Measurements from ENCODE around the gene PHKB. TPM values are rescaled to one million over a fixed set of nuclear protein-coding genes. Genes with fewer than 3 reads are reported as not detected.
"Not testable (repeated sequence)": the region's sequence is repeated elsewhere in the genome, so short reads cannot be mapped to it uniquely, and the experiment has no call there.

The PHKB gene
- total RNA-seq, result 10 to 100 TPM; 18.2 to 20.2 TPM

DNA sequence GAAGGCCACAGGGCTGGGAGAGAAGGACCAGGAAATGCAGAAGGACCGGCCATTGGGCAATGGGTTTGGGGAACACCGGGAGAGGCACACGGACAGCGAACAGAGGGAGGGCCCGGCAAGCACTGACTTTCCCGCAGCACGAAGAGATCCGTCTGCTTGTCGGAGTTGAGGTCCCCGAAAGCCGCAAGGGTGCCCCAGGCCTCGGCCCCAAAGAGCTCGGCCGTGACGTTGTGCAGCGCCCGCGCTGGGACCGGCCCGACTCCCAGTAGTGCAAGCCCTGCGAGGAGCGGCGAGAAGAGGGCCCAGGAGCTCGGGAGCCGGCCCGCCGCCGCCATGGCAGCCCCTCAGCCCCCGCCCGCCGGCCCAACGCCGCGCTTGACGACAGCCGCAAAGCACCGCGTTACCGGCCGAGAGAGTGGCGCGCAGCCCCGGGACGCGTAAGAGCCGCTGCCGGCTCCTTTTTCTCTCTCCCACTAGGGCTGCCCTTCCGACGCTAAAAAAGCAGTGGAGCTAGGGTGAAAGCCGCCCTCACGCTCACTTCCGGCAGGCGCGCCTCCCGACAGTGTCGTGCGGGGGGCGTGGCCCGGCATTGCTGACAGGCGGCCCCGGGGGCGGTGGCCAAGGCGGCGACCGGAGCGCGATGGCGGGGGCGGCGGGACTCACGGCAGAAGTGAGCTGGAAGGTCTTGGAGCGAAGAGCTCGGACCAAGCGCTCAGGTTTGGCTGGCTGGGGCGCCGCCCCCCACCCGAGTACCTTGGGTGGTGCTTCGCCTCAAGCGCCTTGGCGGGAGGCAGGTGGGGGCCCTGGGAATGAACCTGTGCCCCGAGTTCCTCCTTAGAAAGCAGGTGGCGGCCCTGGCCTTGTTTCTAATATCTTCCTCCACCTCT, at the start of gene PHKB, which contains the start of gene ITFG1:
Gene PHKB, plus strand, starts transcription at position 621 of the 887 bp plus-strand sequence. Its CDS starts 20 bp downstream, at position 641.
Gene ITFG1, minus strand, starts transcription at position 353 of the 887 bp plus-strand sequence. Its CDS starts 18 bp downstream, at position 335.
- H3K4me1 Mint-ChIP-seq, result peaks cover 49% of the 10 kb centered on the region
- H3K27ac Mint-ChIP-seq, result peak within 1 kb of the TSS; percentile 91
- no peaks in the 10 kb centered on the region for H3K9me3 Mint-ChIP-seq
- no peaks in the 10 kb centered on the region for H3K27me3 Mint-ChIP-seq
- peaks cover 8% of the 10 kb centered on the region for H3K36me3 Mint-ChIP-seq
- DNase-seq, result peak; percentile 98
- peak within 1 kb of the TSS; percentile 86 for H3K4me3 Mint-ChIP-seq

DNA sequence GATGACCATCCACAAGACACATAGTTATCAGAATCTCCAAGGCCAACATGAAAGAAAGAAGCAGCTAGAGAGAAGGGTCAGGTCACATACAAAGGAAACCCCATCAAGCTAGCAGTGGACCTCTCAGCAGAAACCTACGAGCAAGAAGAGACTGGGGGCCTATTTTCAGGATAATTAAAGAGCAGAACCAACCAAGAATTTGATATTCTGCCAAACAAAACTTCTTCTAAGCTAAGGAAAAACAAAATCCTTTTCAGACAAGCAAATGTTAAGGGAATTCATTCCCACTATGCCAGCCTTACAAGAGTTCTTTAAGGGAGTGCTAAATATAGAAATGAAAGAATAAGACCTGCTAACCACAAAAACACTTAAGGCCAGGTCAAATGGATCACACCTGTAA, 48.1 kb upstream of the PHKB start:
- peaks cover 3% of the 10 kb centered on the region for H3K9me3 Mint-ChIP-seq
- DNase-seq, result no peak
- H3K27me3 Mint-ChIP-seq, result no peaks in the 10 kb centered on the region
- H3K36me3 Mint-ChIP-seq, result peaks cover 43% of the 10 kb centered on the region
- no peak overlapping the region for H3K27ac Mint-ChIP-seq
- H3K4me1 Mint-ChIP-seq, result peaks cover 6% of the 10 kb centered on the region
- no peak overlapping the region for H3K4me3 Mint-ChIP-seq

DNA sequence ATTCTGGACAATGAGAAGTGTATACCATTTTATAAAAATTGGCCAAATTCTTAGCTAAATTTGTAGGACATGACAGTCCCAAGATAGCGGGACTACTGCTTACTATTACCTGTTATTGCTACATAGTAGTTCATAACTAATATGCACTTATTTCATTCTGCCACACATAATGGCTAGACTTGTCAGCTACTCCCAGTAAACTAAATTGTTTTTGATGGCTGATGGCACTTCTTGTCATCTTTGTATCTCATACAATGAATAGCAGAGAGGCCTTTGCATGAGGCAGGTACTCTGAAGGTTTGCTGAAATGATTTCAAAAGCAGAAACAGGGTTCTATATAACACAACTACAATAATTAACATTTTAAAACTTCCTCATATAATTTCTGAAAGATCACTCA, 44.3 kb upstream of the PHKB start:
- Mint-ChIP-seq H3K27ac (no peak overlapping the region), H3K4me1 (peaks cover 3% of the 10 kb centered on the region), H3K9me3 (peaks cover 3% of the 10 kb centered on the region), H3K27me3 (no peaks in the 10 kb centered on the region), H3K36me3 (peaks cover 45% of the 10 kb centered on the region), H3K4me3 (no peak overlapping the region)
- DNase-seq, result no peak

DNA sequence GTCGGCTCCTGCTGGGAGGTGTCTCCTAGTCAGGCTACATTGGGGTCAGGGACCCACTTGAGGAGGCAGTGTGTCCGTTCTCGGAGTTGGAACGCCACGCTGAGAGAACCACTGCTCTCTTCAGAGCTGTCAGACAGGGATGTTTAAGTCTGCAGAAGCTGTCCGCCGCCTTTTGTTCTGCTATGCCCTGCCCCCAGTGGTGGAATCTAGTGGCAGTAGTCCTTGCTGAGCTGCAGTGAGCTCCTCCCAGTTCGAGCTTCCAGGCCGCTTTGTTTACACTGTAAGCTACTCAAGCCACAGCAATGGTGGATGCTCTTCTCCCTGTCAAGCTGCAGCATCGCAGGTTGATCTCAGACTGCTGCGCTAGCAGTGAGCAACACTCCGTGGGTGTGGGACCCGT, 36.3 kb upstream of the PHKB start:
- Mint-ChIP-seq H3K4me1 (no peaks in the 10 kb centered on the region), H3K27me3 (no peaks in the 10 kb centered on the region), H3K36me3 (peaks cover 61% of the 10 kb centered on the region), H3K27ac (no peak overlapping the region), H3K9me3 (no peaks in the 10 kb centered on the region), H3K4me3 (no peak overlapping the region)
- no peak for DNase-seq

DNA sequence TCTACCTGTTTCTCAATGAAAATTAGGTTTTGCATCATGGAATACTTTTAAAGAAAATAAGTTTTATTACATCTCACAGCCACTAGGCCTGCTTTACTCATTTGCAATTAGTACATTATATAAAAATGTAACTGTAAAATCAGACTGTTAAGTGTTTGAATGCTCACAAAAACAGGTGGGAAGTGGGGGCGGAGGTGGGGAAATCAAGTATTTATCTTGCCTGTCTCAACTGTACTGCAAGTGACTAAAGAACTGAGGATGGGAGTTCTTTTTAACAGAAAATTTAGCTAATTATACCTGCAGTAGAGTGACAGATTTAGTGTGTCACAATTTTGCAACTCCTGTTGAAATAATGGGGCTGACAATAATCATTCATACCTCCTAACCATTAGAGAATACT, 34.3 kb upstream of the PHKB start:
- no peak for DNase-seq
- Mint-ChIP-seq H3K27me3 (no peaks in the 10 kb centered on the region), H3K4me1 (peaks cover 3% of the 10 kb centered on the region), H3K36me3 (peaks cover 53% of the 10 kb centered on the region), H3K27ac (no peak overlapping the region), H3K4me3 (no peak overlapping the region), H3K9me3 (peaks cover under 1% of the 10 kb centered on the region)

DNA sequence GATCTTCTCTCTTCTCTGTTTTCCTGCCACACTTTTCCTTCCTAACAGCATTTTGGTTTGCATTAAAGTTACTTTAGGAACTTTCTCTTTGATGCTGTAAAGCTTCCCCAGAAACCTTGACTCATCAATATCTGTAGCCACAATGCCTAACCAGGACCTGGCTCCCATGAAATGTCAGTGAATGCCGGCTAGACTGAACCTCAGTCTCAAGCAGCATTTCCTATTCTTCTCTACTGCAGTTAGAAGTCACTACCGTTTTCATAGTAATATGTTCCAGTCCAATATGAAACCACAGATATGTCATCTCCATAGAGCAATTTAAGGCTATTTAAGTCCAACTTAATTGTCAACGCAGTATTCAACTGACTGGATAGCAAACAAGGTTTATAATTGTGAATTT, 29.2 kb upstream of the PHKB start:
- Mint-ChIP-seq H3K9me3 (peaks cover 2% of the 10 kb centered on the region), H3K4me1 (peaks cover 19% of the 10 kb centered on the region), H3K36me3 (peaks cover 32% of the 10 kb centered on the region), H3K4me3 (no peak overlapping the region), H3K27ac (peak overlapping the region; percentile 44), H3K27me3 (no peaks in the 10 kb centered on the region)
- DNase-seq, result no peak

DNA sequence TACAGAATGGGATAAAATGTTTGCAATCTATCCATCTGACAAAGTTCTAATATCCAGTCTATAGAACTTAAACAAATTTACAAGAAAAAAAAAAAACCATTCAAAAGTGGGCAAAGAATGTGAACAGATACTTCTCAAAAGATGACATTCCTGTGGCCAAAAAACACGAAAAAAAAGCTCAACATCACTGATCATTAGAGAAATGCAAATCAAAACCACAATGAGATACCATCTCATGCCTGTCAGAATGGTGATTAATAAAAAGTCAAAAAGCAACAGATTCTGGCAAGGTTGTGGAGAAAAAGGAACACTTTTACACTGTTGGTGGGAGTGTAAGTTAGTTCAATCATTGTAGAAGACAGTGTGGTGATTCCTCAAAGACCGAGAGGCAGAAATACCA, 26.9 kb upstream of the PHKB start:
- DNase-seq, H3K27ac Mint-ChIP-seq, H3K27me3 Mint-ChIP-seq, H3K9me3 Mint-ChIP-seq, H3K4me3 Mint-ChIP-seq: not testable (repeated sequence)
- H3K4me1 Mint-ChIP-seq, result peaks cover 19% of the 10 kb centered on the region
- H3K36me3 Mint-ChIP-seq, result peaks cover 38% of the 10 kb centered on the region

DNA sequence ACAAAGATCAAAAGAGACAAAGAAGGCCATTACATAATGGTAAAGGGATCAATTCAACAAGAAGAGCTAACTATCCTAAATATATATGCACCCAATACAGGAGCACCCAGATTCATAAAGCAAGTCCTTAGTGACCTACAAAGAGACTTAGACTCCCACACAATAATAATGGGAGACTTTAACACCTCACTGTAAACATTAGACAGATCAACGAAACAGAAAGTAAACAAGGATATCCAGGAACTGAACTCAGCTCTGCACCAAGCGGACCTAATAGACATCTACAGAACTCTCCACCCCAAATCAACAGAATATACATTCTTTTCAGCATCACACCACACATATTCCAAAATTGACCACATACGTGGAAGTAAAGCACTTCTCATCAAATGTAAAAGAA, 21.1 kb upstream of the PHKB start:
- peaks cover 50% of the 10 kb centered on the region for H3K36me3 Mint-ChIP-seq
- not testable (repeated sequence) for H3K27me3 Mint-ChIP-seq, H3K27ac Mint-ChIP-seq, H3K4me3 Mint-ChIP-seq, DNase-seq, H3K4me1 Mint-ChIP-seq
- peaks cover 16% of the 10 kb centered on the region for H3K9me3 Mint-ChIP-seq

DNA sequence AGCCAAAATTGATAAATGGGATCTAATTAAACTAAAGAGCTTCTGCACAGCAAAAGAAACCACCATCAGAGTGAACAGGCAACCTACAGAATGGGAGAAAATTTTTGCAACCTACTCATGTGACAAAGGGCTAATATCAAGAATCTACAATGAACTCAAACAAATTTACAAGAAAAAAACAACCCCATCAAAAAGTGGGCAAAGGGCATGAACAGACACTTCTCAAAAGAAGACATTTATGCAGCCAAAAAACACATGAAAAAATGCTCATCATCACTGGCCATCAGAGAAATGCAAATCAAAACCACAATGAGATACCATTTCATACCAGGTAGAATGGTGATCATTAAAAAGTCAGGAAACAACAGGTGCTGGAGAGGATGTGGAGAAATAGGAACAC, 18.2 kb upstream of the PHKB start:
- H3K4me3 Mint-ChIP-seq, H3K27me3 Mint-ChIP-seq, DNase-seq, H3K4me1 Mint-ChIP-seq, H3K27ac Mint-ChIP-seq: not testable (repeated sequence)
- peaks cover 44% of the 10 kb centered on the region for H3K36me3 Mint-ChIP-seq
- peaks cover 16% of the 10 kb centered on the region for H3K9me3 Mint-ChIP-seq

DNA sequence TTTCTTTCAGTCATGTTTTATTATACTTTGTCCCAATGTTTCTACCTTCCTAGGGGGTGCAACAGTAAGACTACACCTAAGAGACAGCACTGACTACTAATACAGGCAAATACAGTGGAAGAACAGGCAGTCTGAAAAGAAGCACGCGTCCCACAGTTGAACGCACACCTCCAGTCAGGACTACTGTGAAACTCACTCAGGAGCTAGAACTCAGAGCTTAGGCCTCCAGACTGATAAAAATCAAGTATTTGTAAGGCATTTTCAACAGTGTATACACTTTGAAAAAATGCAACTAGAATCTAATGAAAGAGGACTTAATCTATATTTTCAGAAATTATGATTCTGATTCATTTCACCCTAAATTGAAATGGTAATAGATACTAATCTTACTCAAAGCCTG, 14.7 kb upstream of the PHKB start:
- Mint-ChIP-seq H3K4me3 (no peak overlapping the region), H3K4me1 (peaks cover 8% of the 10 kb centered on the region), H3K27ac (no peak overlapping the region), H3K27me3 (no peaks in the 10 kb centered on the region), H3K9me3 (peaks cover 5% of the 10 kb centered on the region), H3K36me3 (peaks cover 29% of the 10 kb centered on the region)
- DNase-seq, result no peak

DNA sequence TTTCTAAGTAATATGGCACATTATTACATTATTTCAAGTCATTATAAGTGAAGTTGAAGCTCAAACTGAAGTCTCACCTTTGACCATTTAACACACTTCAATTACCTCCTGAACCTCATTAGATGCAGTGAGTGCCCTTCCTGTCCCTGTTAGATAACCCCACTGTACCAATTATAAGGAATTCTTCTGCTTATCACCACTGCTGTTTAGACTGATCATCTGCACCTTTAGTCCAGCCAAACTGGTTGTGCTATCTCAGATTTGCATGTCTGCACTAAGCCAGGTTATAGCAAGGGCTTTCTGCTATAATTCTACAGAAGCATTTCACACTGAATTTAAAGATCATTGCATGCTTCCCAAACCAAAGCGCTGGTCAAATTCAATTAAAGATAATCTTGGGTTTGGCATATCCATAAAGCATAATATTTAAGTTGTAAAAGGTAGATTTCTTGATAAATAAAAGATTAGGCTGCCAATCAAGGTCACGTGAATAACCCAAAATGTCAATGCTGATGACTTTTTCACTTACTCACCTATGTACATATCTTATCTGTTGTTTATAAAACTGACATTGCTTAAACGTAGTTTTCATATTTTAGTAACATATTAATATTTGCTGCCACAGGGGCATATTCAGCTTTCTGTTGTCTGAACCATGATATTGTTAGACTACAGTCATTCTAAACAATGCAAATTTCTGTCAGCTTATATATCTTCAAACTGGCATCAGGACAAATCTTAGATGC, 12.1 kb upstream of the PHKB start:
- peaks cover 18% of the 10 kb centered on the region for H3K36me3 Mint-ChIP-seq
- no peak overlapping the region for H3K27ac Mint-ChIP-seq
- no peaks in the 10 kb centered on the region for H3K9me3 Mint-ChIP-seq
- no peaks in the 10 kb centered on the region for H3K27me3 Mint-ChIP-seq
- DNase-seq, result no peak
- H3K4me1 Mint-ChIP-seq, result peaks cover 14% of the 10 kb centered on the region
- H3K4me3 Mint-ChIP-seq, result no peak overlapping the region

DNA sequence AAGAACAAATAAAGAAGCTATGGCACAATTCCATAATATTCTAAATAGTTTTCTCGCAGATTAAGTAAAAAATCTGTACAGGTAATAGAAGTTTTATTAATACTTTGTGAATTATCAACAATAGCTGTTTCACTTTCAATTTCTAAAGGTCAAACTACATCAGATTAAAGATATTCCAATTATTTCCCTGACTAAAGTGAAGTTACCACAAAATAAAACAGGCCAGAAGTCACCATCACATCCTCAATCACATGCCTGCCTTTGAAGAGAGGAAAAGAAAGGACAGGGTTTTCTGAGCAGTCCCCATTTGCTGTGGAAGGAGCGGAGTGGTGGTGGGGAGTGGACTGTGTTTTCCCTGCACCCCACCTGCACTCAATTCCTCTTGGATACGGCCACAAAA, 11.3 kb upstream of the PHKB start:
- peaks cover 18% of the 10 kb centered on the region for H3K36me3 Mint-ChIP-seq
- no peak for DNase-seq
- no peak overlapping the region for H3K4me3 Mint-ChIP-seq
- no peaks in the 10 kb centered on the region for H3K27me3 Mint-ChIP-seq
- no peak overlapping the region for H3K27ac Mint-ChIP-seq
- H3K9me3 Mint-ChIP-seq, result no peaks in the 10 kb centered on the region
- H3K4me1 Mint-ChIP-seq, result peaks cover 16% of the 10 kb centered on the region

DNA sequence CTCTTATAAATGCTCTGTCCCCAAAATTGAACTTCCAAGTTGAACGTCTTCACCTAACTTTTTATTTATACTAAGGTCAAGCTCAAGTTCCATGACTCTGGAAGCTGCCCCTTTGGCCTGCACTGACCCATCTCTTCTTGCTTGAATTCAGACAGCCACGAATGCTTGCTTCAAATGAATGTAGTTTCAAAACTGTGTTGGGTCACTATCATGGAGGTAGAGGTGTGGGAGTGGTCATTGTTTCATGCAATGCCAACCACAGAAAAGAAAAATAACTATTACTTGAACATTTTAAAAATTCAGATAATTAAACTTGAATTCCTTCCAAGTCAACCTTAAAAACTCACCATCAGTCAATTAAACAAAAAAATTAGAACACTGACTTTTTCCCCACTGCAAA, 2.8 kb upstream of the PHKB start:
- Mint-ChIP-seq H3K36me3 (peaks cover 18% of the 10 kb centered on the region), H3K27me3 (no peaks in the 10 kb centered on the region), H3K4me1 (peaks cover 41% of the 10 kb centered on the region), H3K27ac (no peak overlapping the region), H3K4me3 (no peak overlapping the region), H3K9me3 (no peaks in the 10 kb centered on the region)
- DNase-seq, result no peak

DNA sequence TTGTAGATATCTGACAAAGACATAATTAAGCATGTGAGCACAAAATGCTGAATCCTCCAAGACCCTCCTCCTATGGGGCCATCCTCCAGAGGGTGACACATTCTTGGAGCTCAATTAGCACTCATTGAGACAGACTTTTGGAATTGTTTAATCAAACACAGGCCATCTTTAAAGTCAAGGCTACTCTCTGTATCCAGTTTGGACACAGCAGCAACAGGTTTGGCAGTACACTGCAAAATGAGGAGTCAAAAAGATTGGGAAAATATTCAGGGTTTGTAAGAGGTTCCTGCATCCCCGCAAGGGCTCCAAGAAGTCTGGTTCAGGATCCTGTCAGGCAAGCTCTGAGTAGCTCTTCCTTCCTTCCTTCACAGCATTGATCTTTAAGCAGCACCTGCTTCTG, 1.5 kb upstream of the PHKB start:
- Mint-ChIP-seq H3K36me3 (peaks cover 10% of the 10 kb centered on the region), H3K9me3 (no peaks in the 10 kb centered on the region), H3K4me3 (peak overlapping the region; percentile 86), H3K4me1 (peaks cover 43% of the 10 kb centered on the region), H3K27ac (peak overlapping the region; percentile 91), H3K27me3 (no peaks in the 10 kb centered on the region)
- no peak for DNase-seq

DNA sequence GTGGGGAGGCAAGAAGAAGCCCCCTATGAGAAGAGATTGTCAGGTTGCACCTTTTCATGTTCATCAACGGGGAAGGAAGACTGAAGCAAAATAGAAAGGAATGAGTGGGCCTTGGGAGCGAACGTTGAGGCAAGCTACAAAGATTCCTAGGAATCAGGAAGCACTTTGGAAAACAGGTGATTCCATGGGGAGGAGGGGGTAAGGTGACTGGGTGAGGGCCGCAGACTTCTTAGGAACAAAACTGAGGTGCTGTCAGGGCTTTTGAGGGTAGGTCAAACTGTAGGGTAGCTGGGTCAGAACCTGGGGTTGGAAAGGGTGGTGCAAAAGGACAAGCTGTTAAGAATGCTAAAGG, 796 bp upstream of the PHKB start:
- DNase-seq, result no peak
- H3K4me3 Mint-ChIP-seq, result peak overlapping the region; percentile 86
- peaks cover 47% of the 10 kb centered on the region for H3K4me1 Mint-ChIP-seq
- H3K27ac Mint-ChIP-seq, result peak overlapping the region; percentile 91
- no peaks in the 10 kb centered on the region for H3K9me3 Mint-ChIP-seq
- no peaks in the 10 kb centered on the region for H3K27me3 Mint-ChIP-seq
- peaks cover 8% of the 10 kb centered on the region for H3K36me3 Mint-ChIP-seq
